ENCODE data around the gene AGBL1.

AGBL1 gene

GRCh38 chr15:86135041-86135440 is 55.4 kb downstream of the AGBL1 start:
- H3K4me3 ChIP-seq (ENCODE audit: control insufficient read depth, low read depth, low read length) = no peak overlapping the region
- no peak for DNase-seq (ENCODE audit: low read depth)
- no peak for TF ChIP-seq CTCF (IDR thresholded peaks at IDR 0.05; ENCODE audit: control insufficient read depth, insufficient read depth, low read depth, low read length, missing control alignments)

GRCh38 chr15:86136861-86137260 is 57.2 kb downstream of the AGBL1 start:
- no peak for TF ChIP-seq CTCF (IDR thresholded peaks at IDR 0.05; ENCODE audit: control insufficient read depth, insufficient read depth, low read depth, low read length, missing control alignments)
- no peak overlapping the region for H3K4me3 ChIP-seq (ENCODE audit: control insufficient read depth, low read depth, low read length)
- no peak for DNase-seq (ENCODE audit: low read depth)

GRCh38 chr15:86138798-86139197 is 59.1 kb downstream of the AGBL1 start:
- no peak for DNase-seq (ENCODE audit: low read depth)
- no peak overlapping the region for H3K4me3 ChIP-seq (ENCODE audit: control insufficient read depth, low read depth, low read length)
- TF ChIP-seq CTCF (IDR thresholded peaks at IDR 0.05; ENCODE audit: control insufficient read depth, insufficient read depth, low read depth, low read length, missing control alignments) = no peak

- H3K4me3 ChIP-seq (ENCODE audit: control insufficient read depth, low read depth, low read length) = no peak overlapping the region
- no peak for TF ChIP-seq CTCF (IDR thresholded peaks at IDR 0.05; ENCODE audit: control insufficient read depth, insufficient read depth, low read depth, low read length, missing control alignments)
- DNase-seq (ENCODE audit: low read depth) = no peak
These were observed 60.2 kb downstream of the AGBL1 start for GRCh38 chr15:86139828-86140227.

- no peak for DNase-seq (ENCODE audit: low read depth)
- H3K4me3 ChIP-seq (ENCODE audit: control insufficient read depth, low read depth, low read length) = no peak overlapping the region
- no peak for TF ChIP-seq CTCF (IDR thresholded peaks at IDR 0.05; ENCODE audit: control insufficient read depth, insufficient read depth, low read depth, low read length, missing control alignments)
These were observed 75.0 kb downstream of the AGBL1 start for GRCh38 chr15:86154705-86155104.

GRCh38 chr15:86155551-86155950 is 75.9 kb downstream of the AGBL1 start:
- no peak for TF ChIP-seq CTCF (IDR thresholded peaks at IDR 0.05; ENCODE audit: control insufficient read depth, insufficient read depth, low read depth, low read length, missing control alignments)
- no peak for DNase-seq (ENCODE audit: low read depth)
- no peak overlapping the region for H3K4me3 ChIP-seq (ENCODE audit: control insufficient read depth, low read depth, low read length)

All from AG09309 (cell line).